DND-41 (cell line): ENCODE data around the gene TMOD3.
"Not testable (repeated sequence)": the region's sequence is repeated elsewhere in the genome, so short reads cannot be mapped to it uniquely, and the experiment has no call there.

Source experiments
- ATAC-seq: fragments of 200-7000 bp; cut with Tn5 transposase; 3 replicates; pipeline ENCODE4 v1.9.1; 2021; ENCODE audit warnings: low read depth; ENCODE audit not compliant: insufficient read depth
- DNase-seq: peaks from one replicate; pipeline ENCODE4 v3.0.0-alpha.2; 2020
- H2AFZ ChIP-seq: 2 replicates; pipeline ENCODE4 v1.6.0; 2012; ENCODE audit warnings: low read depth, low read length
- H3K27ac ChIP-seq: 2 replicates; pipeline ENCODE4 v1.5.1; 2012; ENCODE audit warnings: low read length, inconsistent platforms
- H3K27me3 ChIP-seq: fragments of 200-600 bp; sonication (generic); 2 replicates; pipeline ENCODE4 v1.6.0; 2012; ENCODE audit warnings: low read length, mild to moderate bottlenecking, inconsistent platforms; ENCODE audit not compliant: insufficient read depth, poor library complexity
- H3K36me3 ChIP-seq: 2 replicates; pipeline ENCODE4 v1.5.1; 2012; ENCODE audit warnings: low read length, inconsistent platforms; ENCODE audit not compliant: insufficient read depth
- H3K4me1 ChIP-seq: 2 replicates; pipeline ENCODE4 v1.5.1; 2012; ENCODE audit warnings: mild to moderate bottlenecking, low read length; ENCODE audit not compliant: insufficient read depth
- H3K4me2 ChIP-seq: 2 replicates; pipeline ENCODE4 v1.6.0; 2012; ENCODE audit warnings: mild to moderate bottlenecking, moderate library complexity, low read length, inconsistent platforms; ENCODE audit not compliant: insufficient read depth
- H3K4me3 ChIP-seq, 2 experiments: fragments of 200-600 bp in 1 of 2; shearing (Covaris generic) in 1 of 2; 2 replicates each; pipeline ENCODE4 v1.5.1; 2012 to 2016; ENCODE audit warnings: inconsistent platforms in 2 of 2, low read length in 2 of 2, mild to moderate bottlenecking in 2 of 2, low read depth in 1 of 2, moderate library complexity in 1 of 2
- H3K79me2 ChIP-seq: 2 replicates; pipeline ENCODE4 v1.6.0; 2012; ENCODE audit warnings: low read length, inconsistent platforms; ENCODE audit not compliant: insufficient read depth
- H3K9ac ChIP-seq: 2 replicates; pipeline ENCODE4 v1.6.0; 2012; ENCODE audit warnings: low read depth, mild to moderate bottlenecking, inconsistent platforms, low read length, moderate library complexity
- H3K9me3 ChIP-seq: 2 replicates; pipeline ENCODE4 v1.5.1; 2012; ENCODE audit warnings: low read length, moderate library complexity, mild to moderate bottlenecking, inconsistent platforms; ENCODE audit not compliant: insufficient read depth, severe bottlenecking
- H4K20me1 ChIP-seq: 2 replicates; pipeline ENCODE4 v1.6.0; 2012; ENCODE audit warnings: low read length; ENCODE audit not compliant: insufficient read depth
- CTCF ChIP-seq: IDR thresholded peaks from 2 replicates; pipeline ENCODE4 v1.5.1; 2012; ENCODE audit warnings: borderline replicate concordance, low read length, moderate library complexity, mild to moderate bottlenecking; ENCODE audit not compliant: poor library complexity, severe bottlenecking; ENCODE audit errors: extremely low read depth
- EZH2 ChIP-seq: IDR thresholded peaks from 3 replicates; pipeline ENCODE4 v1.6.1; 2012; ENCODE audit warnings: borderline replicate concordance, low read depth, mild to moderate bottlenecking, moderate library complexity, low read length, inconsistent platforms; ENCODE audit not compliant: severe bottlenecking

Gene TMOD3

GRCh38 chr15:51884517-51885236 is 55.2 kb downstream of the TMOD3 start:
- no peaks in the 10 kb centered on the region for H3K27me3 ChIP-seq
- H3K36me3 ChIP-seq: peaks cover 17% of the 10 kb centered on the region
- TF ChIP-seq EZH2 (no peak), CTCF (no peak)
- H3K79me2 ChIP-seq: peaks cover 6% of the 10 kb centered on the region
- H3K4me3 ChIP-seq: no peak overlapping the region
- H4K20me1 ChIP-seq: no peaks in the 10 kb centered on the region
- no peak overlapping the region for H2AFZ ChIP-seq
- H3K9me3 ChIP-seq: peaks cover 6% of the 10 kb centered on the region
- no peak for DNase-seq
- ATAC-seq: no peak
- H3K27ac ChIP-seq: no peak overlapping the region
- H3K4me1 ChIP-seq: no peaks in the 10 kb centered on the region
- H3K4me2 ChIP-seq: no peak overlapping the region
- H3K9ac ChIP-seq: no peak overlapping the region

DNA sequence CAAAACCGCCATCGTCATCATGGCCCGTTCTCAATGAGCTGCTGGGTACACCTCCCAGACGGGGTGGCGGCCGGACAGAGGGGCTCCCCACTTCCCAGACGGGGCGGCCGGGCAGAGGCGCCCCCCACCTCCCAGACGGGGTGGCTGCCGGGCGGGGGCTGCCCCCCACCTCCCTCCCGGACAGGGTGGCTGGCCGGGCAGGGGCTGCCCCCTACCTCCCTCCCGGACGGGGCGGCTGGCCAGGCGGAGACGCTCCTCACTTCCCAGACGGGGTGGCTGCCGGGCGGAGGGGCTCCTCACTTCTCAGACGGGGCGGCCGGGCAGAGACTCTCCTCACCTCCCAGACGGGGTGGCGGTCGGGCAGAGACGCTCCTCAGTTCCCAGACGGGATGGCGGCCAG is 56.3 kb downstream of the TMOD3 start:
- H3K27me3 ChIP-seq, H3K79me2 ChIP-seq, H3K4me3 ChIP-seq, H4K20me1 ChIP-seq, H3K9me3 ChIP-seq, H2AFZ ChIP-seq, H3K4me2 ChIP-seq, H3K9ac ChIP-seq, DNase-seq, H3K4me1 ChIP-seq, ATAC-seq, H3K27ac ChIP-seq: not testable (repeated sequence)
- peaks cover 19% of the 10 kb centered on the region for H3K36me3 ChIP-seq

DNA sequence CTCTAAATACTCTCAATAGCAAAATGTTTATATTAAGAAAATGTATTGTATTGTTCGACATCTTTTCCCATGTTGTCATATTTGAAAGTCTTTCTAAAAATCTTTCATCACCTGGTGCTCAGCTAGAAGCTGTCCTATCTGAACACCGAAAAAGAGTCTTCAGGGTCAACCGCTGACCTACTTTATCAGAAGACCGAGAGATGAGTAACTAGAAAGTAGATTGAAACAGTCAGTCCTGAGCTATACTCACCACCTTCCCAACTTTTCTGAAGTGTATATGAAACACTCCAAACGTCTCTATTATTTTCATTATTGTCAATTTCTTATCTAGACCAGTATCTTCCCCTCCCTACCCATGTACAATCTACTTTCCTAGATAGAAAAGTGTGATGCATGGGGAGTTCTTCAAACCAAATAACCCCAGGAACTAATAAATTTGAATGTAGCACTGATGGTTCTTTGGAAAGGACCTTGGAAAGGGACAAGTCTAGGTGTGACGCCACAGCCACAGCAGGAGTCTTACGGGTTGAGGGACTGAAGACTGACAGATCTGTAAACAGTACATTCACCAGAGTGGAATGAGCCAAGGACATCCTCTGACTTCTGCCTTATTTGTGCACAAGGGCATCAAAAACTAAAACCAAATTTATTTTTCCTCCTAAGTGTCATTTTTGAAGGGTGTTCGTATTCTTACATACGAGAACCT is 58.6 kb downstream of the TMOD3 start:
- DNase-seq (no peak), ATAC-seq (no peak)
- Histone ChIP-seq H3K4me1 (no peaks in the 10 kb centered on the region), H3K9ac (no peak overlapping the region), H3K4me2 (no peak overlapping the region), H3K9me3 (peaks cover 6% of the 10 kb centered on the region), H3K4me3 (no peak overlapping the region), H2AFZ (no peak overlapping the region), H4K20me1 (no peaks in the 10 kb centered on the region), H3K79me2 (no peaks in the 10 kb centered on the region), H3K27me3 (no peaks in the 10 kb centered on the region), H3K36me3 (peaks cover 36% of the 10 kb centered on the region), H3K27ac (no peak overlapping the region)
- TF ChIP-seq CTCF: no peak

DNA sequence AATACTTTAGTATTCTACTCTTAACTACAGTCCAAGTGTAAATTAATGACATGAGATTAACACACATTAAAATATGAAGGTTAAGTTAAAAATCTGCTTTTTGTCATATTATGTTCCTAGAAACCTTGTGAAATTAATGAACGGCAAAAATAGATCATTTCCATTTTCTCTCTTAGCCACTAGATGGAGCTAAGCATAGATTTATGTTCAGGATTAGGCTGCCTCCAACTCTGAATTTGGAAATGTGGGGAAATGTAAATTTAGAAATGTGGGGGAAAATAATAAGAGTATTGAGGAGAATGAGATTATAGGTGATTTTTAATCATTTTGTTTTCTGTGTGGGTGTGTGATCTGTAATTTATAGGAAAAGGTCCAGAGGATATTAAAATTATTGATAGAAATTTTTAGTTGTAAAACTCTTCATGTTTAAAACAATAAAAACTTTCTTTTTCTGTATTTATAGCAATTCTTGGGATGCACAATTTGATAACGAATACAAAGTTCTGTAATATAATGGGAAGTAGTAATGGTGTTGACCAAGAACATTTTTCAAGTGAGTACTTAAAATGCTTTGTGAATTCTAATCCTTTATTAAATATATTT is 59.2 kb downstream of the TMOD3 start:
- H3K36me3 ChIP-seq: peaks cover 37% of the 10 kb centered on the region
- H3K4me3 ChIP-seq: no peak overlapping the region
- H3K4me1 ChIP-seq: no peaks in the 10 kb centered on the region
- peaks cover 6% of the 10 kb centered on the region for H3K9me3 ChIP-seq
- DNase-seq (no peak), ATAC-seq (0 out of 3 replicates have a peak, but pooled peaks have one; percentile 45)
- no peaks in the 10 kb centered on the region for H4K20me1 ChIP-seq
- H3K9ac ChIP-seq: no peak overlapping the region
- TF ChIP-seq EZH2: no peak
- TF ChIP-seq CTCF: peak; percentile 80
- no peaks in the 10 kb centered on the region for H3K27me3 ChIP-seq
- no peaks in the 10 kb centered on the region for H3K79me2 ChIP-seq
- H3K4me2 ChIP-seq: no peak overlapping the region
- H2AFZ ChIP-seq: no peak overlapping the region
- H3K27ac ChIP-seq: no peak overlapping the region
